Pancreas (tissue), 10 donors: ENCODE data around the gene ABCB8. TPM values are rescaled to one million over a fixed set of nuclear protein-coding genes. Genes with fewer than 3 reads are reported as not detected.
"Not testable (repeated sequence)": the region's sequence is repeated elsewhere in the genome, so short reads cannot be mapped to it uniquely, and the experiment has no call there.

ENCODE experiments used
- ATAC-seq, 4 donors: fragments of 200-7000 bp; cut with Tn5 transposase; one replicate each; pipeline versions ENCODE4 v1.8.0 to v1.9.1; 2020; ENCODE audit warnings: mild to moderate bottlenecking in 4 of 4, moderate library complexity in 4 of 4
- DNase-seq, 6 donors: peaks; one replicate each; pipeline ENCODE4 v3.0.0-alpha.2; 2020
- FAIRE-seq: peaks from 2 replicates; lab custom pipeline; 2012; peaks lifted over from hg19 to GRCh38; lab: Jason Lieb, UNC
- H3K27ac ChIP-seq, 4 donors: fragments of 200-600 bp; sonication (generic); 1 replicate in 3 of 4; 2 replicates in 1 of 4; pipeline versions ENCODE4 v1.5.0 to v1.8.0; 2020
- H3K27me3 ChIP-seq, 4 donors: fragments of 200-600 bp; one replicate each; pipeline ENCODE4 v1.8.0; 2021
- H3K36me3 ChIP-seq, 3 donors: fragments of 200-600 bp; sonication (generic) in 1 of 3; one replicate each; pipeline versions ENCODE4 v1.5.0 to v1.8.0; 2020 to 2021
- H3K4me1 ChIP-seq, 3 donors: fragments of 200-600 bp; one replicate each; pipeline ENCODE4 v1.8.0; 2021
- H3K4me3 ChIP-seq, 4 donors: fragments of 200-600 bp; sonication (generic) in 2 of 4; one replicate each; pipeline versions ENCODE4 v1.5.0 to v1.8.0; 2020 to 2021
- H3K9me3 ChIP-seq, 4 donors: fragments of 200-600 bp; one replicate each; pipeline ENCODE4 v1.8.0; 2021
- CTCF ChIP-seq, 4 donors: fragments of 200-600 bp; sonication (generic) in 3 of 4; IDR thresholded peaks; one replicate each; pipeline versions ENCODE4 v1.5.0 to v1.8.0; 2021; ENCODE audit warnings: antibody characterized with exemption in 4 of 4
- WGBS, 2 donors: extraction: QIAGEN DNeasy Blood & Tissue Kit; methylation state at CpG; one replicate each; pipeline ENCODE4 v1.1.7; 2013; 5-methylcytosine and 5-hydroxymethylcytosine counted together
- intact Hi-C, 3 donors: fragments of 100-400 bp; cut with DNase I; formaldehyde crosslinking; loops; one replicate each; pipeline versions ENCODE4 v1.11.1 to v1.14.2; 2022
- polyA plus RNA-seq, 2 donors: library from polyadenylated mRNA; stranded (reverse); fragments of 200-250 nt; gene quantifications; one replicate each; pipeline ENCODE4 v1.2.3, GENCODE V29; 2013
- total RNA-seq, 6 donors: library from RNA; stranded (reverse); fragmentation: NEBNext Ultra II Directional in 4 of 6; extraction: Animal tissue kit (Norgen Biotek cat#: 25700) in 4 of 6; gene quantifications; one replicate each; pipeline versions ENCODE4 v1.2.1 to v1.2.4, GENCODE V29; 2021 to 2023
- donor health status: healthy with polysubstance abuse.
- donor health status: DM: no; HTN: no; CAD: no; lungs with moderate emphysema.
- donor health status: DM: no; HTN: no; CAD: no.
- donor health status: control.
- donor health status: control.
- donor health status: Bipolar disorder and iron deficiency.
- donor health status: DM: yes; HTN: yes; CAD: no.
- donor health status: DM: no; HTN: no; CAD: no.
- donor health status: DM: no; HTN: no; CAD: no.
- donor health status: DM: yes; HTN: yes; CAD: no.

Gene ABCB8
- total and polyA plus RNA-seq, 8 donors, result 6.1 to 29.0 (median 12.7) TPM

GRCh38 chr7:151024435-151025056, 3.7 kb upstream of the ABCB8 start, which contains the start of gene ATG9B:
Gene ATG9B, minus strand, starts transcription at chr7:151024494. Its CDS starts 71 bp downstream, at chr7:151024423.
- ATAC-seq (no peak), DNase-seq (no peak), FAIRE-seq (no peak)
- no peak within 1 kb of the TSS for H3K4me3 ChIP-seq
- peaks cover 0 to 6% (median 0%) of the 10 kb centered on the region in 3 donors for H3K4me1 ChIP-seq
- H3K27me3 ChIP-seq, result no peaks in the 10 kb centered on the region
- no peaks in the 10 kb centered on the region for H3K9me3 ChIP-seq
- no peak for TF ChIP-seq CTCF (IDR thresholded peaks at IDR 0.05)
- WGBS, 2 donors, result 77 to 80% methylated on average over 4 of the region's 4 CpGs
- H3K36me3 ChIP-seq, result no peaks in the 10 kb centered on the region
- H3K27ac ChIP-seq, result no peak within 1 kb of the TSS
- intact Hi-C loops, result no loop called here

GRCh38 chr7:151025924-151026671, 2.2 kb upstream of the ABCB8 start:
- DNase-seq (no peak), FAIRE-seq (no peak), ATAC-seq (no peak)
- no peak overlapping the region for H3K4me3 ChIP-seq
- no peaks in the 10 kb centered on the region for H3K27me3 ChIP-seq
- no peak overlapping the region for H3K27ac ChIP-seq
- TF ChIP-seq CTCF (IDR thresholded peaks at IDR 0.05), result no peak
- no peaks in the 10 kb centered on the region for H3K36me3 ChIP-seq
- intact Hi-C loops, result no loop called here
- H3K9me3 ChIP-seq, result no peaks in the 10 kb centered on the region
- 88 to 91% methylated on average over 4 of the region's 4 CpGs for WGBS, 2 donors
- peaks cover 0 to 6% (median 0%) of the 10 kb centered on the region in 3 donors for H3K4me1 ChIP-seq

- H3K9me3 ChIP-seq, H3K27ac ChIP-seq, ATAC-seq, H3K27me3 ChIP-seq, intact Hi-C loops, H3K36me3 ChIP-seq, H3K4me1 ChIP-seq, DNase-seq, FAIRE-seq: not testable (repeated sequence)
- H3K4me3 ChIP-seq, result peak overlapping the region in 2 of 4 donors; percentile 62 to 85
- 45 to 46% methylated on average over 19 of the region's 19 CpGs for WGBS, 2 donors
Observed at GRCh38 chr7:151026771-151027727, 1.2 kb upstream of the ABCB8 start.

GRCh38 chr7:151027728-151028130, 521 bp upstream of the ABCB8 start:
- Histone ChIP-seq H3K27ac (peak overlapping the region; percentile 56 to 74 (median 62)), H3K4me3 (peak overlapping the region in 3 of 4 donors; percentile 62 to 93 (median 85))
- WGBS, 2 donors, result 3 to 4% methylated on average over 16 of the region's 16 CpGs
- ATAC-seq, H3K36me3 ChIP-seq, H3K9me3 ChIP-seq, DNase-seq, H3K27me3 ChIP-seq, FAIRE-seq, intact Hi-C loops, H3K4me1 ChIP-seq: not testable (repeated sequence)

- DNase-seq (no peak), FAIRE-seq (no peak), ATAC-seq (peak in 2 of 4 donors; percentile 1)
- no peak for TF ChIP-seq CTCF (IDR thresholded peaks at IDR 0.05)
- Histone ChIP-seq H3K4me1 (peaks cover 0 to 6% (median 0%) of the 10 kb centered on the region in 3 donors), H3K9me3 (no peaks in the 10 kb centered on the region), H3K36me3 (no peaks in the 10 kb centered on the region), H3K27me3 (no peaks in the 10 kb centered on the region), H3K4me3 (peak overlapping the region; percentile 62 to 93 (median 75)), H3K27ac (peak overlapping the region; percentile 56 to 74 (median 66))
- intact Hi-C loops, result no loop called here
- WGBS, 2 donors, result 35 to 45% methylated on average over 17 of the region's 17 CpGs
Observed at GRCh38 chr7:151028948-151029501, 775 bp downstream of the ABCB8 start.
